NCI-H69 (cell line): ENCODE data around the gene PSMA5.
A peak's percentile ranks its signal among the peaks of the same experiment; 100 is the strongest.
"Not testable (repeated sequence)": the region's sequence is repeated elsewhere in the genome, so short reads cannot be mapped to it uniquely, and the experiment has no call there.

Experiments used
- DNase-seq: peaks from one replicate; lab custom pipeline; 2025; lab: John Stamatoyannopoulos, UW

PSMA5 gene

DNA sequence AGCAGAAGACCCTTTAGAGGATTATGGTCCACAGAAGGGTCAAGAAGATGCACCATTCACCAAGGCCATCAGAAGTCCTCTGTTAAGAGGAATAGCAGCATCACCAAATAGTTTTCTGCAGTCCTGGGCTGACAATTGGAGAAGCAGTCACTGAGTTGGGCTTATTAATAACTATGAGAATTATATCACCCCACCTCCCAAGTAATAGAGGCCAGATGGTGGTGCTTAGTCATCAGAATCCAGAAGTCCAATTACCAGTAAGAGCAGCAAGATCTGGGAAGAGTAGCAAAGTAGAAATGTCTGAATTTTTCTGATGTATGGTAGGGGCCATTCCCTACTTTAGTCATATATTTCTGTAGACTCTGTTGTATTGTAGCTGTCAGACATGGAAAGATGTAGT lies 6.1 kb upstream of the PSMA5 start:
- no peak for DNase-seq

GRCh38 chr1:109427171-109427467 lies 871 bp upstream of the PSMA5 start:
- no peak for DNase-seq

DNA sequence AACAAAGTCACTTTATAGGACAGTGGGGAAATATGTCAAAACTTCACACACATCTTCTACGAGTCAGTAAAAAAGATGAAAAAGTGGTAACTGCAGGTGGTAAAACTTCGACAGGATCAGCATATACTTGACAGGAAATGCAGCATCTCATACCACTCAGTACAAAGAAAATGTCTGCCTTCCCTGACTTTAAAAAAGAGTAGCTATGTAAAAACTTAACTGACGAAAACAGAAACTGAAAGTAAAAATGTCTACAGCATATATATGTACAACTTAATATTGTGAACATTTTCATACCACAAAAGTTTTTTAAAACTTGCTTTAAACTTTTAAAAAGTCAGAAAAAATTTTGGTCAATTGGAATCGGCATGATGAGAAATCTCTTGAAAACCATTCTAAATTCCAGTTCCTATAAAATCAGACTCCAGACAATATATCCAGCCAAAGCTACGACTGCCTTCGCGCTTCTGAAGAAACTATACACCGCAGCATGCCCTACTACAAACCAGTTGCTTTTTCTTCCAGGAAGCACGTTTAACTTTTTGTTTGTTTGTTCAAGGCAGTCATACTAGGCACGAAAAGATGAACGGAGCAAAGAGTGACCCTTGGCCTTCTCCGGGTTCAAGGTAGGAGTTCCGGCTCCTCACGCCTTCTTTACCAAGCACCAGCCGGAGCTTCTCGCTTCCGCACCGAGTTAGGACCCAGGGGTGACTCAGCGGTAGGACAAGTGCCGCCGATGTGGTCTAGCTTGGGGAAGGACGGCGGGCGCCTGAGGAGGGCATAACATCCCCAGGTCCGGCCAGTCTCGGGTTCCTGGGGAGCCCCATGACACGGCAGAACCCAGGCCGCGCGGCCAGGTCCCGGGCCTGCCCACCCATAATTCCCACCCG lies 612 bp downstream of the PSMA5 start:
- peak; percentile 48 for DNase-seq

GRCh38 chr1:109423498-109423897 lies 2.8 kb downstream of the PSMA5 start:
- no peak for DNase-seq

DNA sequence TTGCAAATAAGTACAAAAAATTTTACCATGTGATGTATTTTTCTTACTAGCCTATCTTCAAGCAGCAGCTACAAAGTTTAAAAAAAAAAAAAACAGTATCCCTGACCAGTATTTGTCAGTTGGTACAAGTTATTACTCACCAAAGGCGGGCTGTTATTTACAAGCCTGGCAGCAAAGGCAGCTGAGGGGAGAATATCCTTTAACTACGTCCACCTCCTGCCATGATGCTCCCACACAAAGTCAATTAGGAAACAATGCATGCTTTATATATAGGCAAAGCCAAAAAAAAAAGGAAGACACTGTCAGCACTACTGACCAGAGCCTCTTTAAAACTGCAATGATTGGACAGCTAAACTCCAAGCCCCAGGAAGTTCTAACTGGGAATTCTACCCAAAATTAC lies 13.7 kb downstream of the PSMA5 start:
- no peak for DNase-seq

- DNase-seq: no peak
These were observed 21.4 kb downstream of the PSMA5 start for GRCh38 chr1:109404838-109405237.

- DNase-seq: no peak
These were observed 24.2 kb downstream of the PSMA5 start for GRCh38 chr1:109402025-109402424.

- DNase-seq: no peak
These were observed 26.1 kb downstream of the PSMA5 start for GRCh38 chr1:109400035-109400655.

GRCh38 chr1:109399326-109399957 lies 26.8 kb downstream of the PSMA5 start:
- peak; percentile 72 for DNase-seq

DNA sequence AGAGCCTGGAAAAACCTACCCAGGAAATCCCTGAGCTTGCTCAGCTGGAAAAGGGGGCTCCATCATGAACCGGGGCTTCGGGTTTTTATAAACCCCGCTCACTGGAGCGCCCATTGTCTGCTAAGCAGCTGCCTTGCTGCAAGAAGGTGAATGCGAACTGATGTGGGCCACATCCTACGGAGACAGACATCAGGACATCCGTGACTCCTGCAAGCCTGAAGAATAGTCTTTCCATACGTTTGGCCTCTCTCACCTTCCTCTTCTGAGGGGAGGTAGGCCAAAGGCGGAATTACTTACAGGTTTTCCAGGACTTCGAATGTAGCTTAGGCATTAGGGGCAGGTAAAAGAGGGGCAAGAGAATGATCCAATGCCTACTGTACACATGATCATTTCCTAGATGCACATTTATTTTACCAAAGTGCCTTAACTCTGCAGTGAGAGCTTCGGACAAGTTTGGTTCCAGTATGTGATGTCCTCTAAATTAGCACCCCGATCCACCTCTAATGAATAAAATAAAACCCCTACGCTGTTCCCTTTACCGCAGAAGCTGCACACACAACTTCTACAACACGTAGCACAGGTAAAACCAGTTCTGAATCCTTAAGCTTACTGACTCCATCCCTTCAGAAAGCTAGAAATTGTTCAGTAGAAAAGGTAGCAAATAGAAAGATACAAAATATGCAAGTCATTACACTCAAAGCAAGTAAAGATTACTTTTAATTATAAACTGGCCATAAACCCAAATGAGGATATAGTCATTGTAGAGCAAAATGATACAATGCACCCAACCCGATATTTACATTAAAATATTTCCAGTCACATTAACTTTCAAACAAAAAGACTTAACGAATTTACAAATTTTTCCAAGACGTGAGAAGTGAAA lies 27.7 kb downstream of the PSMA5 start:
- DNase-seq: peak; percentile 69

DNA sequence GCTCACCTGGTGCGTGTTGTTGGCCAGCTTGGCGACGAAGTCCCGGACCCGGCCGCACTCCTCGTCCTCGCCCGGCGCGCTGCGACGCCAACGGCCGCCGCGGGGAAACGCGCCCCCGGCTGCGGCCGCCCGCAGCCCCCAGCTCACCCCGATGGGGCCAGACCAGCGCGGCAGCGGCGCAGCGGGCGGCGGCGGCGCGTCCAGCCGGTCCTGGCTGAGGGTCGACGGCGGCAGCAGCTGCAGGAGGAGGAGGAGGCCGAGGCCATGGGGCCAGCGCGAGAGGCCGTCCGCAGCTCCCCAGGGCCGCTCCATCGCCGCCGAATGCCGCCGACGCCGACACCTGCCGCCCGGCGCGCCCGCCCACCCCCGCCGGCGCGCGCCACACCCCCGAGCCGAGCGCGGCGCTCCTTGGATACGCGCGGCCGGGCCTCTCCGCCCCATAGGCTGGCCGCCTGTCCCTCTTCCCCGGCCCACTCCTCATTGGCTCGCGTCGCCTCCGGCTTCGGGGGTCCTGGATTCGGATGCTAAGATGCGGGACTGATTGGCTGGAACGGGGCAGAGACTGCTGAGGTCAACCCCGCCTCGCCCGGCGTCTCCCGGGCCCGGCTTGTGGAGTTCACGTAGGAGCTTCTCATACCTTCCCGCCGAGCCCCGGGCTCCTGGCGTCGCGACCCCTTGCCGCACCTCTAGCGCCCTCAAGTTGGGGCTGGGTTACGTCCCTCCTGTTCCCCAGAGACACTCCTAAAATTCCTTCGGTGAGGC lies 28.5 kb downstream of the PSMA5 start, which contains the start of gene SORT1:
TSS of gene SORT1 (minus strand) at position 338 of the 762 bp plus-strand sequence. CDS start at position 312, 26 bp downstream.
- DNase-seq: peak; percentile 95

DNA sequence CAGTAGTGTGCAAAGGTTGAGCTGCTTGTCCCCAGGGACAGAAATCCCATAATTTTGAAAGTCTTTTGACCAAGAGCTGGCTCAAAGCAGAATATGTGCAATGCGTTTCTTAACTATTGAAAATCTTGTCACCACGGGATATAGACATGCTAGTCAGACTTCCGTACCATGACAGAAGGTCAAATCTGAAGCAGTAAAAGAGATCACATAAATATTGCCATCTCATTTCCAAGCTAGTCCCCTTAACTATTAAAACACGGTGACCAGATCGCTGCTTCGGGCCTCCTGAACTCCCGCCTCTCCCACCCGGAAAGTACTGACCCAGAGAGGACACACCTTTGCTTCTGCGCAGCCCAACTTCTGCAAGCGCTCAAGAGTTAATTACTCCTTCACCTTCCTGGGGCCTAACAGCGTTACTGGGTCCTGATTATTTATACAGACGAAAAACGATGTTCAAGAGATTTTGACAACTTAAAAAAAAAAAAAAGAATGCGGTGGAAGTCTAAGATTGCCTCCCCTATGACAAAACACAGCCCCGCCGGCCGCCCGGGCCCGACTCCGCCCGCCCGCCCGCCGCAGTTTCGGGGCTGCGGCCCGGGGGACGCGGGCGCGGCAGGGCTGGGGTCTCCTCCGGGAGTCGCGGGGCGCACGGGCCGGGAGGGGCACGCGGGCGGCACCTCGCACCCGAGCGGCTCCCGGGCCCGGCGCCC lies 29.2 kb downstream of the PSMA5 start:
- DNase-seq: peak; percentile 35

DNA sequence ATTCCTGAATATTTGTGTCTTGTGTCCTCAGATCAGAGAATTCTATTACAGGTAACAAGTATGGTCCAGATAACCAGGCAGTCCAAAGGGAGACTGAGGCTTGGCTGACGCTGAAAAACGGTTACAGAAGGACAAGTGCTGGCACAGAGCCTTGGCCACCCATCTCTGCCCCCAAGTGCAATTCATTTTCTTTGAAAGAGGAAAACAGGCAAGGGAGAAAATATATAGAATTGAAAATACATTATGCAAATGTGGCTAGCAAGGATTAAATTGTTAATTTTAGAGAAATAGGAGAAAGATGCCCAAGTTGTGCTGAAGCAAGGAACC lies 29.8 kb downstream of the PSMA5 start:
- DNase-seq: no peak

GRCh38 chr1:109395602-109396512 lies 30.4 kb downstream of the PSMA5 start:
- no peak for DNase-seq

- not testable (repeated sequence) for DNase-seq
These were observed 31.0 kb downstream of the PSMA5 start for GRCh38 chr1:109395282-109395599.

DNA sequence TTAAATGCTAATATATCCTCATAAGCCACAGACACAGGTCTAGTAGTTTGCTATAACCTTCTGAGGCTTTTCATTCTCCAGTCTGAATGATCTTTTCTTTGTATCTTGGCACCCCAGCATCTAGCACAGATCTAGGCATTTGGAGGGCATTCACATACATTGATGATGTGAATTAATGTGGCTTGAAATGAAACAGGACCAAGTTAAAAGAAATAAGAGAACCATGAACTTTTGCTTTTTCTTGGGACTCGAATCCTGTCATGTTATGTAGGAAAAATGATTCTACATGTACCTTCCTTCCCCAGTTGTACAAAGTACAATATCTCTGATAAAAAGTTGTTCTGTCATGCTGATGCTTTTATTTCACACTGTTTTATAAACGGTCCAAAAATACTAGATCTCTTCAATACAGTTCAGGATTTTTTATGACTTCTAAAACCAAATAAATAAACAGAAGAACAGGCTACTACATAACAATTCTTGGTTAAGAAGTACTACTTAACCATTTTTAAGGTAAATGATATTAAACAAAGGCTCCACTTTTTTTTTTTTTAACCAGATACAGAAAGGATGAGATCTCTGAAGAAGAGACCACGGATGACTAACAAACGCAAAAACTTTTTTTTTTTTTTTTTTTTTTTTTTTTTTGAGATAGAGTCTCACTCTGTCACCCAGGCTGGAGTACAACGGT lies 31.5 kb downstream of the PSMA5 start:
- no peak for DNase-seq

DNA sequence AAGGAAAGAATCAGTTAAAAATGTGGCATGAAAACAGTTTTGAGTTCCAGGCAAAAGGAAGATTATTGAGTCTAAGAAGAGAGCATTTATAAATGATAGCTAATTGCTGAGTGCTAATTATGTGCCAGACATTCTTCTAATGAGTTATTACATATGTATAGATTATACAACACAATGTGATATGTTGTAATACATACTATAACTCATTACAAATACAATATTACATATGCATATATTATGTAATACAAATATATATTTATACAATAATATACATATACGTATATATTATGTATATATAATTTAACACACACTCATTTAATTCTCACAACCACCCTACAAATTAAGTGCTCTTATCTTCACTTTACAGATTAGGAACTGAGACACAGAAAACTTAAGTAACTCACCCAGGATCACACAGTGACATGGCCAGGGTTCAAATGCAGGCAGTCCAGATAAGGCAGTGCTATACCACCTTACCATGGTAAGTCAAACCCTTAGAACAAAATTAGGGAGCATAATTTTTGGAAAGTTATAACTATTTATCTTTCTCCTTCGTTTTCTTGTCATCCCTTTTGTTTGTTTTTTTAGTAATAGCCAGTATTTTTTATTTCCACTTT lies 32.5 kb downstream of the PSMA5 start:
- no peak for DNase-seq

DNA sequence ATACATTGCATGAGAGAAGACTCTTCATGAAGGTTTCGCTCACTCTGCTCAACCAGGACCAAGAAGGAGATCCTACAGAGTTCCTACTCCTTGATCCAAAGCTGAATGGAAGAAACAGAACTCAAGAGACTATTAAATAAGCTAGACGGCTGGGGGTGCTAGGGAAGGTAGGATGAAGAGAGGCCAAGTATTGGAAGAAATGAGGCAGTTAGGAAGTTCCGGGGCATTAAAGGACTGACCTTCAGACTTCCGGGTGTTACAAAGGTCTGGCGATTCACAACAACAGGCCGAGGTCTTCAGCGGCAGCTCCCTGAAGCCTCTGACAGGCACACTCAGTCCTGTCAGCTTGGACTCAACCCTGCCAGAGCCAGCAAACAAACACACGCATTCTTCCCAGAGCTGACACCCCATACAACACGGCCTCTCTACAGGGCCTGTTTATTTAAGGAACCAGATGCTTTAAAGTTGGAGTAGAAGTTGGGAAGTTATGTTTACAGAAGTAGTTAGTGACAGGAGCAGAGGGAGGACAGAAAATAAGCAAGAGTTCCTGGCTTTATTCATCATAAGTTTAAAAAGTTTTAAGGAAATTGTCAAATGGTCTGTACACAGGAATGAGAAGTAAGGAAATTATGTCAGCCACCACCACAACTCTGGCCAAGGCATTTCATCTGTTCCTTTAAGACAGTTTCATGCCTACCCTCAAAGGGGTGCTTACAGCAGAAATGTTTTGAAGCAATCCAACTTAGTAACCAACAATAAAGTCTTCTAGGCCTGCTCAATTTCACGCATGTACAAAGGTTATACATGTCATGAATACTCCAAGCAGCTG lies 33.2 kb downstream of the PSMA5 start:
- DNase-seq: peak; percentile 44
